Stimulated activated CD4-positive, alpha-beta T cell treated with anti-CD3 and anti-CD28 coated beads, Interleukin-4, amount 100 ng/mL, for 24 hours (primary cell): ENCODE data around the gene TGFA.

Experiments used
- DNase-seq: peaks from one replicate; pipeline ENCODE4 v3.0.0-alpha.2; 2020

TGFA gene

GRCh38 chr2:70552501-70553333 is 909 bp downstream of the TGFA start:
- peak; percentile 12 for DNase-seq

DNA sequence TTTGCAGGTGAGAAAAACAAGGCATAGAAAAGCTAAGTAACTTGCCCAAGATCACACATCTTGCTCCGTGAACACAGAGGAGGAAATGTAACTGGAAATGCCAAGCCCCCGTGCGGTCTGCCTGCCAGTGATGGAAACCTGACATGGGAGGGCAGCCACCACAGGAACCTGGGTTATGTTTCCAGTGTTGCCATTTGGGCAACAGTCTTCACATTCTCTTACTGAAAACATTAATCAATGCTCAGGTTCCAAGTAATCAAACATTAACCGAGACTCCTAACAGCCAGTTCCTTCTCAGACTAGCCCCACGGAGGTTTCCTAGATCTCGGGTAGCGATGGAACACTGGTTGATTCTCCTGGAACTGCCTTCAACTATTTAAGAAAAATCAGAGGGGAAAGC is 2.5 kb downstream of the TGFA start:
- DNase-seq: no peak

DNA sequence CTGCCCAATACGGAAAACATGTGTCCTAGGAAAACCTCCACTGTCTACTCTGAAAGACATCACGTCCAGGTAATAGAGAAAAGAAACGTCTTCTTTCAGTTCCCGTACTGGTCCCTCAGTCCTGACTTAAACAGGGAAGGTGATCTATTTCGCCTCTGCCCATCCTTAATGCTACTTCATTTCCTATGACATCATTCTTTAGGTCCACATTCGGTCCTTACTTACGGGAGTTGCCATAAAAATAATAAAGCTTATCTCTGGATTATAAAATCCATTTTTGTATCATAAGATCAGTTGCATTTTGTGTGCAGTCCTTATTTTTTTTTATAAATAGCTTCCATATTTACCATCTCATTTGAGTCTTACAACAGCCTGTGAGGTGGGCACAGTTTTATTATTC is 3.7 kb downstream of the TGFA start:
- no peak for DNase-seq

- DNase-seq: no peak
Measured at GRCh38 chr2:70549064-70549710, 4.4 kb downstream of the TGFA start.

DNA sequence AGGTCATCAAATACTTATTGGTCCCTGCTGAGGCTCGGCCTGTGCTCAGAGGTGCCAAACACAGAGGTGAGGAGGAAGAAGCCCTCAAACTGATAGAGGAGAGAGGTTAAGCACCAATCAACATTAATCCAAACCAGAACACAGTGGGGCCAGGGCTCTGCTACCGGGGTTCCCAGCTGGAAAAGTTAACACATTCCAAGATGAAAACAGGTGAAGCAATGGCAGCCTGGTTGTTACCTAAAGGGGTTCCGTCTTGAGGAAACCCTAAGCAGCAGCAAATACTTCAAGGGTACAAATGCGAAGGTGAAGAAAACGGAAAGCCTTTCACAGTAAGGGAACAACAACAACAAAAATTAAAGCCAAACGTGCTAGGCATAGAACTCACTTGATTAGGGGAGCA is 5.4 kb downstream of the TGFA start:
- no peak for DNase-seq

- DNase-seq: no peak
Measured at GRCh38 chr2:70546885-70547284, 6.7 kb downstream of the TGFA start.

DNA sequence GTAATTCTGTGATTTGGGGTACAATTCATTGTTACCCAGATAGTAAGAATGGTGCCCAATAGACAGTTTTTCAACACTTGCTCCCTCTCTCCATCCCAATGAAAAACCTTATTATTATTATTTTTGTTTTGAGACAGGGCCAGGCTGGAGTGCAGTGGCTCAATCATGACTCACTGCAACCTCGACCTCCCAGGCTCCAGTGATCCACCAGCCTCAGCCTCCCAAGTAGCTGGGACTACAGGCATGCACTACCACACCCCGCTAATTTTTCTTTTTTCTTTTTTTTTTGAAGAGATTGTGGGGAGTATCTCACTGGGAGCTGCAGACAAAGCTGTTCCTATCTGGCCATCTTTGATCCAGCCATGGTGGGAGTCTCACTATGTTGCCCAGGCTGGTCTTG is 7.2 kb downstream of the TGFA start:
- DNase-seq: no peak

- DNase-seq: no peak
Measured at GRCh38 chr2:70541481-70542020, 12.1 kb downstream of the TGFA start.

GRCh38 chr2:70537840-70538239 is 15.8 kb downstream of the TGFA start:
- DNase-seq: no peak

- DNase-seq: no peak
Measured at GRCh38 chr2:70536517-70537055, 17.0 kb downstream of the TGFA start.

GRCh38 chr2:70535573-70535972 is 18.1 kb downstream of the TGFA start:
- DNase-seq: no peak

GRCh38 chr2:70534183-70534836 is 19.3 kb downstream of the TGFA start:
- no peak for DNase-seq

- DNase-seq: no peak
Measured at GRCh38 chr2:70532244-70532935, 21.2 kb downstream of the TGFA start.

GRCh38 chr2:70531419-70532086 is 22.1 kb downstream of the TGFA start:
- no peak for DNase-seq

DNA sequence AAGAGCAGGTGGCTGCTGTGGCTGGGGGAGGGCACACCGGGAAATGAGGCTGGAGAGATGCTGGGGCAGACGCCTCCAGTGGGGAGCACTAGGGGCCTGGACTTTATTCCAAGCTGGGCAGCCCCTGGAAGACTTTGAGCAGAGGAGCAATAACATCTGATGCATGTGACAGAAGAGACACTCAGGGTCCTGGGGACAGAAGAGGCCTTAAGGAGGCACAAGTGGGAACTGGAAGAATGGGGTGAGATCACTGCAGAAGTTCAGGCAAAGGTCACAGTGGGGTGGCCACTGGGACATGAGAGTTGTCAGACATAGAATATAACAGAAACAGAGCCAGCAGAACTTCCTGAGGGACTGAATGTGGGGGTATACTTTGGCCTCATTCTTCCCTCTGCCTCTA is 24.0 kb downstream of the TGFA start:
- no peak for DNase-seq

DNA sequence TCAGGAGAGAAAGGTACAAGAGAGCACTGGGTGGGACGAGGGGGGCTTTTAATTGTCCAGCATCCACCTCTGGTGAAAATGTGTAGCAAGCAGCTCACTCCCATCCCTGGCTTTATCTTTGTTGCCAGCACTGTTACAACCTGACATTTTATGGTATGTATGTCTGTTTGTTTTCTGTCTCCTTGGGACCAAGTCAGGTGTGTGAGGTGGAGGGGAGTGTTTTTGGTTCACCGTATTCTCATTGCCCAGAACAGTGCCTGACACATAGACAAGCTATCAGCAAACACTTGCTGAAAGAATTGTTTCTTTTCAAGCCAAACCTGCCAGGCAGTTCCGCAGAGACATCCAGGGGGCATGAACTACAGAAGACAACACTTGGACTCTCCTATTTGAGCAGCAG is 24.7 kb downstream of the TGFA start:
- DNase-seq: no peak

DNA sequence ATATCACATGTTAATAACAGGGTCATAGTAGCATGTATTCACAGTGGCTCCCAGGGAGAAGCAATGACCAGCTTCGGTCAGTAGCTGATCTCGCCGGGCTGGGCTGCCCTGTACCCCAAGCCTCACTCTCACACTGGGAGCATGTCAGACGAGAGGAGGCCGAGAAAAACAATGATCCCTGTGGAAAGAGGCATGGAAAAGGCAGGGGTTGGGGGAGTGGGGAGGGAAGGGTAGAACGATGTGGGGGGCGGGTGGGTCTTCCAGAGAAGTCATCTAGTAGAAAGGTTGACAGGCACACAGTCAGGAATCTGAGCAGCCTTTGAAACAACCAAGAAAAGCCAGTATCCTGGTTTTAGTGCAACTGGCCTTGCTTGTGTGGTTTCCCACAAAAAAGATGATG is 25.4 kb downstream of the TGFA start:
- no peak for DNase-seq

GRCh38 chr2:70527447-70528080 is 26.1 kb downstream of the TGFA start:
- no peak for DNase-seq

DNA sequence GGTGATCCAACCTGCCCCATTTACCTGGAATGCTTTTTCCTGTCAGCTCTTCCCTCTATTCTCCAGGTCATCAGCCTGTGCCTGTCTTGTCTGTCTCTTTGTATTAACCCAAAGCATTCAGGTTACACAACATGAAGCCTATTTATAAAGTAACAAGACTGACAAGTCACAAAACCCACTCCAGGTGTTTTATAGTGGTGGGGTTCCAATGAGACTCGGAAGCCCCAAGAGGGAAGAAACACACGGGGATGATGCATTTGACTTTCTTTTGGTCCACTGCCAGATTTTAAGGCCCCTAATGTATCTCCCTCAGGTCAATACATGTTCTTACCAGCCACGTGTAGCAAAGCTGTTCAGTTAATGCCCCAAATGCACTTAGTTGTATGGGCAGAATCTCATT is 27.5 kb downstream of the TGFA start:
- no peak for DNase-seq

DNA sequence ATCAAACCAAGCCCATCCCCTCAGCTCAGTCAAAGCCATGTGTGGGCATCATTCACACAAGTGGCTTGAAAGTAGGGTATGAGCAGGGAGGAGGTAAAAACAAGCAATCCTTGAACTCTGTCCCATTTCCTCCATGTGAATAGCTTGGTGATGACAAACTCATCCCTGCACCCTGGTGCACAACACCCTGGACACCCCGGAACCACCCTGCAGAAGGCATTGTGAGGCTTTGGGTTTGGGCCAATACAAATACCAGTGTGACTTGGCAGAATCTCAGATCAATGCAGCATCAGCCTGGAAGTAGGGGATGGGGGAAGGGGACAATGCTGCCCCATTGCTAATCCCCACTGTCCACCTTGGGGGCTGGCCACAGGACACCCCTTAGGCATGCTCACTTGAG is 28.6 kb downstream of the TGFA start:
- DNase-seq: no peak
